SK-N-SH (cell line): ENCODE results near the gene CAMK2D. TPM values are rescaled to one million over a fixed set of nuclear protein-coding genes. Genes with fewer than 3 reads are reported as not detected.

ENCODE experiments used
- CTCF ChIA-PET: fragments of 300-600, 350-600 bp; formaldehyde crosslinking; extraction: SDS; loops from one replicate; lab custom pipeline; 2021; lab: Yijun Ruan, JAX
- POLR2A ChIA-PET: fragments of 350-600 bp; sonication (Branson Sonifier 250); formaldehyde crosslinking; extraction: SDS; loops from one replicate; lab custom pipeline; 2020; ENCODE audit warnings: antibody characterized with exemption, inconsistent platforms; lab: Yijun Ruan, JAX
- DNase-seq: peaks from one replicate; pipeline ENCODE4 v3.0.0; 2012
- H2AFZ ChIP-seq: fragments of 200-600 bp; sonication (generic); 2 replicates; pipeline ENCODE4 v1.8.1; 2016; ENCODE audit warnings: antibody characterized with exemption, mild to moderate bottlenecking, low read depth
- H3F3A ChIP-seq: fragments of 200-600 bp; sonication (generic); replicated peaks from 2 replicates; pipeline ENCODE3; 2016; ENCODE audit warnings: antibody characterized with exemption, mild to moderate bottlenecking; ENCODE audit not compliant: insufficient read depth
- H3K27ac ChIP-seq, 2 experiments: fragments of 200-500 bp in 1 of 2; fragments of 200-600 bp in 1 of 2; sonication (Bioruptor generic) in 1 of 2; sonication (generic), shearing (Covaris generic) in 1 of 2; 2 replicates each; pipeline versions ENCODE4 v1.5.1 to v1.6.1; 2014 to 2016; ENCODE audit warnings: low read depth in 2 of 2, inconsistent platforms in 1 of 2, low read length in 1 of 2, mild to moderate bottlenecking in 1 of 2, mixed read lengths in 1 of 2
- H3K27me3 ChIP-seq: fragments of 200-600 bp; sonication (generic), shearing (Covaris generic); 2 replicates; pipeline ENCODE4 v1.6.1; 2016; ENCODE audit warnings: mixed run types; ENCODE audit not compliant: insufficient read depth
- H3K36me3 ChIP-seq, 2 experiments: fragments of 200-500 bp in 1 of 2; fragments of 200-600 bp in 1 of 2; sonication (Bioruptor generic) in 1 of 2; sonication (generic) in 1 of 2; replicated peaks in 1 of 2; 2 replicates each; pipeline versions ENCODE3 to v1.5.1; 2014 to 2016; ENCODE audit warnings: low read length in 1 of 2, mild to moderate bottlenecking in 1 of 2; ENCODE audit not compliant: insufficient read depth in 2 of 2, control insufficient read depth in 1 of 2
- H3K4me1 ChIP-seq, 2 experiments: fragments of 200-500 bp in 1 of 2; fragments of 200-600 bp in 1 of 2; sonication (Bioruptor generic) in 1 of 2; sonication (generic), shearing (Covaris generic) in 1 of 2; 2 replicates each; pipeline versions ENCODE4 v1.5.1 to v1.6.1; 2014 to 2016; ENCODE audit warnings: low read depth in 1 of 2, low read length in 1 of 2, mixed run types in 1 of 2; ENCODE audit not compliant: insufficient read depth in 2 of 2, control insufficient read depth in 1 of 2
- H3K4me2 ChIP-seq: fragments of 200-600 bp; sonication (generic), shearing (Covaris generic); 2 replicates; pipeline ENCODE4 v1.6.1; 2017; ENCODE audit warnings: mixed run types
- H3K4me3 ChIP-seq, 2 experiments: fragments of 200-500 bp in 1 of 2; fragments of 200-600 bp in 1 of 2; sonication (Bioruptor generic) in 1 of 2; sonication (generic), shearing (Covaris generic) in 1 of 2; 2 replicates each; pipeline versions ENCODE4 v1.5.1 to v1.8.1; 2014 to 2016; ENCODE audit warnings: low read depth in 2 of 2, inconsistent platforms in 1 of 2, low read length in 1 of 2, mild to moderate bottlenecking in 1 of 2, mixed read lengths in 1 of 2, moderate library complexity in 1 of 2
- H3K79me2 ChIP-seq: fragments of 200-600 bp; sonication (generic); 2 replicates; pipeline ENCODE4 v1.8.1; 2017; ENCODE audit warnings: mild to moderate bottlenecking; ENCODE audit not compliant: insufficient read depth
- H3K9ac ChIP-seq: fragments of 200-600 bp; sonication (generic); 2 replicates; pipeline ENCODE4 v1.6.1; 2017; ENCODE audit warnings: mixed run types
- H3K9me2 ChIP-seq: fragments of 200-600 bp; sonication (generic); 2 replicates; pipeline ENCODE4 v1.6.1; 2017; ENCODE audit warnings: mixed run types
- H3K9me3 ChIP-seq: fragments of 200-600 bp; sonication (generic); 2 replicates; pipeline ENCODE4 v1.6.1; 2017; ENCODE audit warnings: mixed run types, mild to moderate bottlenecking, moderate library complexity
- H4K20me1 ChIP-seq: fragments of 200-600 bp; sonication (generic); 2 replicates; pipeline ENCODE4 v1.6.1; 2017; ENCODE audit warnings: mild to moderate bottlenecking, mixed run types; ENCODE audit not compliant: insufficient read depth
- ELF1 ChIP-seq: IDR thresholded peaks from 2 replicates; pipeline ENCODE4 v1.4.0; 2012
- EP300 ChIP-seq, 2 experiments: IDR thresholded peaks; 2 replicates each; pipeline versions ENCODE4 v1.4.0 to v1.6.1; 2012; ENCODE audit warnings: borderline replicate concordance in 1 of 2, low read depth in 1 of 2, low read length in 1 of 2
- FOSL2 ChIP-seq: IDR thresholded peaks from 2 replicates; pipeline ENCODE4 v1.4.0; 2012; ENCODE audit warnings: low read depth, mild to moderate bottlenecking, moderate library complexity, borderline replicate concordance
- FOXM1 ChIP-seq: IDR thresholded peaks from 2 replicates; pipeline ENCODE4 v1.4.0; 2012; ENCODE audit warnings: low read depth, mild to moderate bottlenecking
- GABPA ChIP-seq: IDR thresholded peaks from 2 replicates; pipeline ENCODE4 v1.4.0; 2012; ENCODE audit warnings: low read depth, mild to moderate bottlenecking
- IRF3 ChIP-seq: fragments of 150-350 bp; IDR thresholded peaks from 2 replicates; pipeline ENCODE4 v1.6.1; 2016; ENCODE audit warnings: mild to moderate bottlenecking, low read depth, low read length
- JUND ChIP-seq: IDR thresholded peaks from 2 replicates; pipeline ENCODE4 v1.4.0; 2012
- MAX ChIP-seq: IDR thresholded peaks from 2 replicates; pipeline ENCODE4 v1.4.0; 2012; ENCODE audit warnings: low read depth
- MXI1 ChIP-seq: IDR thresholded peaks from 2 replicates; pipeline ENCODE4 v1.6.1; 2012; ENCODE audit warnings: mild to moderate bottlenecking, low read depth, low read length, improper control_type of control experiment
- NFIC ChIP-seq: IDR thresholded peaks from 2 replicates; pipeline ENCODE4 v1.4.0; 2012; ENCODE audit warnings: borderline replicate concordance
- PBX3 ChIP-seq: IDR thresholded peaks from 2 replicates; pipeline ENCODE4; 2012
- POLR2AphosphoS5 ChIP-seq: IDR thresholded peaks from 2 replicates; pipeline ENCODE4 v1.6.1; 2012; ENCODE audit warnings: low read depth, low read length
- REST ChIP-seq: IDR thresholded peaks from 2 replicates; pipeline ENCODE4 v1.6.1; 2012; ENCODE audit warnings: mild to moderate bottlenecking, low read depth, low read length, moderate library complexity
- RXRA ChIP-seq: IDR thresholded peaks from 2 replicates; pipeline ENCODE4 v1.4.0; 2012; ENCODE audit warnings: low read depth, mild to moderate bottlenecking, borderline replicate concordance
- SMC3 ChIP-seq: IDR thresholded peaks from 2 replicates; pipeline ENCODE4 v1.6.1; 2012; ENCODE audit warnings: low read depth, low read length, improper control_type of control experiment
- TCF12 ChIP-seq: IDR thresholded peaks from 2 replicates; pipeline ENCODE4 v1.4.0; 2012
- WGBS: methylation state at CpG from one replicate; pipeline ENCODE4 v1.1.6; 2017; ENCODE audit warnings: low lambda C conversion rate; 5-methylcytosine and 5-hydroxymethylcytosine counted together
- polyA plus RNA-seq, 3 experiments: library from polyadenylated mRNA; depleted of rRNA; stranded (reverse); fragments of >200 nt; gene quantifications; 2 replicates each; pipeline ENCODE4 v1.2.3, GENCODE V29; 2012

The CAMK2D gene
- polyA plus RNA-seq, 1 of the 3 experiments (the other 2 are of a cell fraction): 17.0 TPM

- no peak for TF ChIP-seq REST
- no peak for TF ChIP-seq GABPA
- no peak for TF ChIP-seq NFIC
- TF ChIP-seq JUND: no peak
- no peak for TF ChIP-seq SMC3
Measured at GRCh38 chr4:113540859-113541258, 220.7 kb downstream of the CAMK2D start (continued).

GRCh38 chr4:113539408-113539807 lies 222.1 kb downstream of the CAMK2D start:
- WGBS: 50% methylated on average over 3 of the region's 3 CpGs
- CTCF ChIA-PET: interaction anchor here (0.9 to 1.4 kb wide), 2 partner anchors 8 to 16 kb away, joined by 3 read pairs; no protein-coding TSS in a partner anchor
- Histone ChIP-seq H3F3A (peaks cover 27% of the 10 kb centered on the region), H3K4me1 (peaks cover 0 to 18% of the 10 kb centered on the region in 2 experiments; a peak in 2 of 4 replicates), H3K9me3 (no peaks in the 10 kb centered on the region), H3K9me2 (no peaks in the 10 kb centered on the region), H3K4me3 (no peak overlapping the region), H3K9ac (no peak overlapping the region), H3K36me3 (peaks cover 9 to 32% of the 10 kb centered on the region in 2 experiments), H3K27me3 (no peaks in the 10 kb centered on the region), H3K79me2 (no peaks in the 10 kb centered on the region), H2AFZ (no peak overlapping the region), H3K4me2 (no peak overlapping the region), H3K27ac (peak overlapping the region in 1 of 2 experiments; percentile 12; a peak in 1 of 4 replicates), H4K20me1 (no peaks in the 10 kb centered on the region)
- no peak for DNase-seq
- POLR2A ChIA-PET: no interaction called here
- TF ChIP-seq JUND: peak; percentile 46
- no peak for TF ChIP-seq RXRA
- no peak for TF ChIP-seq MXI1
- peak; percentile 57; the same call in 1 of the 2 replicates for TF ChIP-seq TCF12
- TF ChIP-seq FOSL2: peak; percentile 76
- peak in 1 of 2 experiments; percentile 29; a peak in 1 of 4 replicates for TF ChIP-seq EP300 (IDR thresholded peaks at IDR 0.05; ENCODE audit: borderline replicate concordance in 1 of 2, low read depth in 1 of 2, low read length in 1 of 2)
- TF ChIP-seq PBX3: peak; percentile 23

GRCh38 chr4:113537628-113538027 lies 223.9 kb downstream of the CAMK2D start:
- peaks cover 9 to 30% of the 10 kb centered on the region in 2 experiments for H3K36me3 ChIP-seq
- no peak overlapping the region for H3K9ac ChIP-seq
- ChIA-PET CTCF (no interaction called here), POLR2A (interaction anchor here (0.6 kb wide), 1 partner anchor 224 kb away, joined by 4 read pairs; no protein-coding TSS in a partner anchor)
- H3K27ac ChIP-seq: no peak overlapping the region
- no peaks in the 10 kb centered on the region for H4K20me1 ChIP-seq
- H3K4me3 ChIP-seq: no peak overlapping the region
- H3K79me2 ChIP-seq: no peaks in the 10 kb centered on the region
- peaks cover 0 to 18% of the 10 kb centered on the region in 2 experiments; a peak in 2 of 4 replicates for H3K4me1 ChIP-seq
- no peak overlapping the region for H3K4me2 ChIP-seq
- no peak for DNase-seq
- H3F3A ChIP-seq: peaks cover 33% of the 10 kb centered on the region
- no peaks in the 10 kb centered on the region for H3K27me3 ChIP-seq
- H3K9me3 ChIP-seq: no peaks in the 10 kb centered on the region
- 86% methylated on average over 1 of the region's 1 CpG for WGBS
- H2AFZ ChIP-seq: no peak overlapping the region
- H3K9me2 ChIP-seq: no peaks in the 10 kb centered on the region
- TF ChIP-seq ELF1 (no peak), REST (no peak), SMC3 (no peak), FOXM1 (no peak), MAX (no peak), IRF3 (no peak), POLR2AphosphoS5 (no peak), NFIC (no peak)
